SK-N-SH (cell line): ENCODE measurements around the gene PPRC1. TPM values are rescaled to one million over a fixed set of nuclear protein-coding genes. Genes with fewer than 3 reads are reported as not detected.

ENCODE experiments used
- CTCF ChIA-PET: fragments of 300-600, 350-600 bp; formaldehyde crosslinking; extraction: SDS; loops from one replicate; lab custom pipeline; 2021; lab: Yijun Ruan, JAX
- POLR2A ChIA-PET: fragments of 350-600 bp; sonication (Branson Sonifier 250); formaldehyde crosslinking; extraction: SDS; loops from one replicate; lab custom pipeline; 2020; ENCODE audit warnings: antibody characterized with exemption, inconsistent platforms; lab: Yijun Ruan, JAX
- DNase-seq: peaks from one replicate; pipeline ENCODE4 v3.0.0; 2012
- H2AFZ ChIP-seq: fragments of 200-600 bp; sonication (generic); 2 replicates; pipeline ENCODE4 v1.8.1; 2016; ENCODE audit warnings: antibody characterized with exemption, mild to moderate bottlenecking, low read depth
- H3F3A ChIP-seq: fragments of 200-600 bp; sonication (generic); replicated peaks from 2 replicates; pipeline ENCODE3; 2016; ENCODE audit warnings: antibody characterized with exemption, mild to moderate bottlenecking; ENCODE audit not compliant: insufficient read depth
- H3K27ac ChIP-seq, 2 experiments: fragments of 200-500 bp in 1 of 2; fragments of 200-600 bp in 1 of 2; sonication (Bioruptor generic) in 1 of 2; sonication (generic), shearing (Covaris generic) in 1 of 2; 2 replicates each; pipeline versions ENCODE4 v1.5.1 to v1.6.1; 2014 to 2016; ENCODE audit warnings: low read depth in 2 of 2, inconsistent platforms in 1 of 2, low read length in 1 of 2, mild to moderate bottlenecking in 1 of 2, mixed read lengths in 1 of 2
- H3K27me3 ChIP-seq: fragments of 200-600 bp; sonication (generic), shearing (Covaris generic); 2 replicates; pipeline ENCODE4 v1.6.1; 2016; ENCODE audit warnings: mixed run types; ENCODE audit not compliant: insufficient read depth
- H3K36me3 ChIP-seq, 2 experiments: fragments of 200-500 bp in 1 of 2; fragments of 200-600 bp in 1 of 2; sonication (Bioruptor generic) in 1 of 2; sonication (generic) in 1 of 2; replicated peaks in 1 of 2; 2 replicates each; pipeline versions ENCODE3 to v1.5.1; 2014 to 2016; ENCODE audit warnings: low read length in 1 of 2, mild to moderate bottlenecking in 1 of 2; ENCODE audit not compliant: insufficient read depth in 2 of 2, control insufficient read depth in 1 of 2
- H3K4me1 ChIP-seq, 2 experiments: fragments of 200-500 bp in 1 of 2; fragments of 200-600 bp in 1 of 2; sonication (Bioruptor generic) in 1 of 2; sonication (generic), shearing (Covaris generic) in 1 of 2; 2 replicates each; pipeline versions ENCODE4 v1.5.1 to v1.6.1; 2014 to 2016; ENCODE audit warnings: low read depth in 1 of 2, low read length in 1 of 2, mixed run types in 1 of 2; ENCODE audit not compliant: insufficient read depth in 2 of 2, control insufficient read depth in 1 of 2
- H3K4me2 ChIP-seq: fragments of 200-600 bp; sonication (generic), shearing (Covaris generic); 2 replicates; pipeline ENCODE4 v1.6.1; 2017; ENCODE audit warnings: mixed run types
- H3K4me3 ChIP-seq, 2 experiments: fragments of 200-500 bp in 1 of 2; fragments of 200-600 bp in 1 of 2; sonication (Bioruptor generic) in 1 of 2; sonication (generic), shearing (Covaris generic) in 1 of 2; 2 replicates each; pipeline versions ENCODE4 v1.5.1 to v1.8.1; 2014 to 2016; ENCODE audit warnings: low read depth in 2 of 2, inconsistent platforms in 1 of 2, low read length in 1 of 2, mild to moderate bottlenecking in 1 of 2, mixed read lengths in 1 of 2, moderate library complexity in 1 of 2
- H3K79me2 ChIP-seq: fragments of 200-600 bp; sonication (generic); 2 replicates; pipeline ENCODE4 v1.8.1; 2017; ENCODE audit warnings: mild to moderate bottlenecking; ENCODE audit not compliant: insufficient read depth
- H3K9ac ChIP-seq: fragments of 200-600 bp; sonication (generic); 2 replicates; pipeline ENCODE4 v1.6.1; 2017; ENCODE audit warnings: mixed run types
- H3K9me2 ChIP-seq: fragments of 200-600 bp; sonication (generic); 2 replicates; pipeline ENCODE4 v1.6.1; 2017; ENCODE audit warnings: mixed run types
- H3K9me3 ChIP-seq: fragments of 200-600 bp; sonication (generic); 2 replicates; pipeline ENCODE4 v1.6.1; 2017; ENCODE audit warnings: mixed run types, mild to moderate bottlenecking, moderate library complexity
- H4K20me1 ChIP-seq: fragments of 200-600 bp; sonication (generic); 2 replicates; pipeline ENCODE4 v1.6.1; 2017; ENCODE audit warnings: mild to moderate bottlenecking, mixed run types; ENCODE audit not compliant: insufficient read depth
- ELF1 ChIP-seq: IDR thresholded peaks from 2 replicates; pipeline ENCODE4 v1.4.0; 2012
- EZH2phosphoT487 ChIP-seq: fragments of 200-600 bp; sonication (generic); IDR thresholded peaks from 2 replicates; pipeline ENCODE4 v1.6.1; 2017; ENCODE audit warnings: low read depth, mixed run types, mild to moderate bottlenecking, antibody characterized with exemption, moderate library complexity, borderline replicate concordance
- FOXM1 ChIP-seq: IDR thresholded peaks from 2 replicates; pipeline ENCODE4 v1.4.0; 2012; ENCODE audit warnings: low read depth, mild to moderate bottlenecking
- GABPA ChIP-seq: IDR thresholded peaks from 2 replicates; pipeline ENCODE4 v1.4.0; 2012; ENCODE audit warnings: low read depth, mild to moderate bottlenecking
- GATA2 ChIP-seq: sonication (generic); formaldehyde crosslinking; IDR thresholded peaks from 2 replicates; pipeline ENCODE4 v1.5.0; 2020; ENCODE audit warnings: mild to moderate bottlenecking, missing genetic modification reagents
- JUND ChIP-seq: IDR thresholded peaks from 2 replicates; pipeline ENCODE4 v1.4.0; 2012
- MEF2A ChIP-seq: IDR thresholded peaks from 2 replicates; pipeline ENCODE4 v1.4.0; 2012; ENCODE audit warnings: low read depth, borderline replicate concordance
- MXI1 ChIP-seq: IDR thresholded peaks from 2 replicates; pipeline ENCODE4 v1.6.1; 2012; ENCODE audit warnings: mild to moderate bottlenecking, low read depth, low read length, improper control_type of control experiment
- NFIC ChIP-seq: IDR thresholded peaks from 2 replicates; pipeline ENCODE4 v1.4.0; 2012; ENCODE audit warnings: borderline replicate concordance
- POLR2AphosphoS5 ChIP-seq: IDR thresholded peaks from 2 replicates; pipeline ENCODE4 v1.6.1; 2012; ENCODE audit warnings: low read depth, low read length
- RAD21 ChIP-seq: IDR thresholded peaks from 2 replicates; pipeline ENCODE4 v1.6.1; 2012; ENCODE audit warnings: mild to moderate bottlenecking, low read length
- RCOR1 ChIP-seq: fragments of 150-350 bp; IDR thresholded peaks from 2 replicates; pipeline ENCODE4 v1.6.1; 2017; ENCODE audit warnings: antibody characterized with exemption, low read length
- RFX5 ChIP-seq: IDR thresholded peaks from 2 replicates; pipeline ENCODE4 v1.6.1; 2012; ENCODE audit warnings: mild to moderate bottlenecking, improper control_type of control experiment, low read length
- SIN3A ChIP-seq: IDR thresholded peaks from 2 replicates; pipeline ENCODE4 v1.6.1; 2012; ENCODE audit warnings: low read depth, mild to moderate bottlenecking, low read length, moderate library complexity, borderline replicate concordance
- SMC3 ChIP-seq: IDR thresholded peaks from 2 replicates; pipeline ENCODE4 v1.6.1; 2012; ENCODE audit warnings: low read depth, low read length, improper control_type of control experiment
- TAF1 ChIP-seq: IDR thresholded peaks from 2 replicates; pipeline ENCODE4 v1.6.1; 2012; ENCODE audit warnings: low read depth, mild to moderate bottlenecking, low read length, moderate library complexity, borderline replicate concordance
- TCF12 ChIP-seq: IDR thresholded peaks from 2 replicates; pipeline ENCODE4 v1.4.0; 2012
- TEAD4 ChIP-seq: IDR thresholded peaks from 2 replicates; pipeline ENCODE4 v1.4.0; 2012; ENCODE audit warnings: mild to moderate bottlenecking, borderline replicate concordance; ENCODE audit not compliant: insufficient read depth
- YY1 ChIP-seq: IDR thresholded peaks from 2 replicates; pipeline ENCODE4 v1.4.0; 2012; ENCODE audit warnings: low read depth, mild to moderate bottlenecking
- WGBS: methylation state at CpG from one replicate; pipeline ENCODE4 v1.1.6; 2017; ENCODE audit warnings: low lambda C conversion rate; 5-methylcytosine and 5-hydroxymethylcytosine counted together
- polyA plus RNA-seq, 3 experiments: library from polyadenylated mRNA; depleted of rRNA; stranded (reverse); fragments of >200 nt; gene quantifications; 2 replicates each; pipeline ENCODE4 v1.2.3, GENCODE V29; 2012
- TF ChIP-seq, protein P1 (sequence below): IDR thresholded peaks from 2 replicates; pipeline ENCODE4 v1.4.0; 2012; ENCODE audit warnings: low read depth, borderline replicate concordance
- TF ChIP-seq, protein P2 (sequence below): IDR thresholded peaks from 2 replicates; pipeline ENCODE4 v1.4.0; 2012; ENCODE audit warnings: low read depth
- TF ChIP-seq, protein P3 (sequence below): fragments of 200-600 bp; sonication (generic); IDR thresholded peaks from 2 replicates; pipeline ENCODE4 v1.6.1; 2017; ENCODE audit warnings: antibody characterized with exemption, mild to moderate bottlenecking, moderate library complexity
- TF ChIP-seq, protein P4 (sequence below): IDR thresholded peaks from 2 replicates; pipeline ENCODE4 v1.6.1; 2012; ENCODE audit warnings: mild to moderate bottlenecking, low read depth, low read length, moderate library complexity

The PPRC1 gene
- polyA plus RNA-seq, 1 of the 3 experiments (the other 2 are of a cell fraction) = 23.1 TPM

DNA sequence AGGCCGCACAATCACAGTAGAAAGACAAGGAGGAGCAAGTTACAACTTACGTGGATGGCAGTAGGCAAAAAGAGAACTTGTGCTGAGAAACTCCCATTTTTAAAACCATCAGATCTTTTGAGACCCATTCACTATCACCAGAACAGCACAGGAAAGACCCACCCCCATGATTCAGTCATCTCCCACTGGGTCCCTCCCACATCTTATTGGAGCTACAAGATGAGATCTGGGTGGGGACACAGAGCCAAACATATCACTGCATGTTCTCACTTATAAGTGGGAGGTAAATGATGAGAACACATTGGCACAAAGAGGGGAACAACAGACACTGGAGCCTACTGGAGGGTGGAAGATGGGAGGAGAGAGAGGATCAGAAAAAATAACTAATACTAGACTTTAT is 51.8 kb downstream of the PPRC1 start:
- Histone ChIP-seq H3K4me2 (no peak overlapping the region), H3K79me2 (no peaks in the 10 kb centered on the region), H3F3A (no peaks in the 10 kb centered on the region), H2AFZ (no peak overlapping the region), H3K4me1 (no peaks in the 10 kb centered on the region; a peak in 1 of 4 replicates), H3K9me3 (no peaks in the 10 kb centered on the region), H3K27me3 (no peaks in the 10 kb centered on the region), H3K36me3 (no peaks in the 10 kb centered on the region), H3K9ac (no peak overlapping the region), H3K4me3 (no peak overlapping the region), H3K9me2 (no peaks in the 10 kb centered on the region), H4K20me1 (no peaks in the 10 kb centered on the region), H3K27ac (no peak overlapping the region)
- no peak for DNase-seq
- TF ChIP-seq TEAD4 (no peak), FOXM1 (no peak), ELF1 (no peak), EZH2phosphoT487 (no peak), TAF1 (no peak), YY1 (no peak), MXI1 (no peak), RCOR1 (no peak), TCF12 (no peak), GABPA (no peak), GATA2 (CRISPR knock-in tag) (no peak), SIN3A (no peak), RAD21 (no peak), RFX5 (no peak), JUND (no peak)
- TF ChIP-seq, protein P1, sequence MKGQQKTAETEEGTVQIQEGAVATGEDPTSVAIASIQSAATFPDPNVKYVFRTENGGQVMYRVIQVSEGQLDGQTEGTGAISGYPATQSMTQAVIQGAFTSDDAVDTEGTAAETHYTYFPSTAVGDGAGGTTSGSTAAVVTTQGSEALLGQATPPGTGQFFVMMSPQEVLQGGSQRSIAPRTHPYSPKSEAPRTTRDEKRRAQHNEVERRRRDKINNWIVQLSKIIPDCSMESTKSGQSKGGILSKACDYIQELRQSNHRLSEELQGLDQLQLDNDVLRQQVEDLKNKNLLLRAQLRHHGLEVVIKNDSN = no peak
- TF ChIP-seq, protein P2, sequence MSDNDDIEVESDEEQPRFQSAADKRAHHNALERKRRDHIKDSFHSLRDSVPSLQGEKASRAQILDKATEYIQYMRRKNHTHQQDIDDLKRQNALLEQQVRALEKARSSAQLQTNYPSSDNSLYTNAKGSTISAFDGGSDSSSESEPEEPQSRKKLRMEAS = no peak
- TF ChIP-seq, protein P3, sequence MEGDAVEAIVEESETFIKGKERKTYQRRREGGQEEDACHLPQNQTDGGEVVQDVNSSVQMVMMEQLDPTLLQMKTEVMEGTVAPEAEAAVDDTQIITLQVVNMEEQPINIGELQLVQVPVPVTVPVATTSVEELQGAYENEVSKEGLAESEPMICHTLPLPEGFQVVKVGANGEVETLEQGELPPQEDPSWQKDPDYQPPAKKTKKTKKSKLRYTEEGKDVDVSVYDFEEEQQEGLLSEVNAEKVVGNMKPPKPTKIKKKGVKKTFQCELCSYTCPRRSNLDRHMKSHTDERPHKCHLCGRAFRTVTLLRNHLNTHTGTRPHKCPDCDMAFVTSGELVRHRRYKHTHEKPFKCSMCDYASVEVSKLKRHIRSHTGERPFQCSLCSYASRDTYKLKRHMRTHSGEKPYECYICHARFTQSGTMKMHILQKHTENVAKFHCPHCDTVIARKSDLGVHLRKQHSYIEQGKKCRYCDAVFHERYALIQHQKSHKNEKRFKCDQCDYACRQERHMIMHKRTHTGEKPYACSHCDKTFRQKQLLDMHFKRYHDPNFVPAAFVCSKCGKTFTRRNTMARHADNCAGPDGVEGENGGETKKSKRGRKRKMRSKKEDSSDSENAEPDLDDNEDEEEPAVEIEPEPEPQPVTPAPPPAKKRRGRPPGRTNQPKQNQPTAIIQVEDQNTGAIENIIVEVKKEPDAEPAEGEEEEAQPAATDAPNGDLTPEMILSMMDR = no peak
- CTCF ChIA-PET = interaction anchor here (0.6 to 2.1 kb wide), 2 partner anchors 15 to 167 kb away, joined by 3 to 6 read pairs; no protein-coding TSS in a partner anchor
- POLR2A ChIA-PET = no interaction called here
- WGBS = 41% methylated on average over 2 of the region's 2 CpGs

DNA sequence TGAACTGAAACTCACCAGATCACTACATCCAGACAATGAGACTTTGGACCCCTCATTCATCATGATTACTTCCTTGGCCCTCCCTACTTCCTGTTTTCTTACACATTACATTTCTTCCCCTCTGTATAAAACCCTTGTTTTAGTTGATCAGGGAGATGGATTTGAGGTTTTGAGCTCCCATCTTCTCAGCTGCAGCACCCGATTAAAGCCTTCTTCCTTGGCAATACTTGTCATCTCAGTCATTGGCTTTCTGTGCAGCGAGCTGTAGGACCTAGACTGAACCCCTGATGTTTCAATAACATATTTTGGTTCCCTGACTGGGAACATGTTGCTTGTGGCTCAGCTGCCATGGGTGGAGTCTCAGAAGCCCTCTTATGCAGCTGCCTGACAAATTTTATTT is 52.4 kb downstream of the PPRC1 start:
- Histone ChIP-seq H4K20me1 (no peaks in the 10 kb centered on the region), H3F3A (no peaks in the 10 kb centered on the region), H3K4me3 (no peak overlapping the region), H3K27ac (no peak overlapping the region), H3K4me2 (no peak overlapping the region), H3K9ac (no peak overlapping the region), H3K9me2 (no peaks in the 10 kb centered on the region), H3K4me1 (no peaks in the 10 kb centered on the region; a peak in 1 of 4 replicates), H3K79me2 (no peaks in the 10 kb centered on the region), H2AFZ (no peak overlapping the region), H3K27me3 (no peaks in the 10 kb centered on the region), H3K36me3 (no peaks in the 10 kb centered on the region), H3K9me3 (no peaks in the 10 kb centered on the region)
- WGBS = 25% methylated on average over 2 of the region's 2 CpGs
- ChIA-PET CTCF (interaction anchor here (0.6 to 2.1 kb wide), 4 partner anchors 9 to 166 kb away, joined by 3 to 7 read pairs (median 4); no protein-coding TSS in a partner anchor), POLR2A (interaction anchor here (0.6 kb wide), 1 partner anchor 83 kb away, joined by 3 read pairs; no protein-coding TSS in a partner anchor)
- no peak for DNase-seq
- TF ChIP-seq SIN3A (no peak), MEF2A (no peak), TCF12 (no peak), SMC3 (no peak), ELF1 (no peak), TAF1 (no peak), POLR2AphosphoS5 (no peak), GATA2 (CRISPR knock-in tag) (no peak), NFIC (no peak), JUND (no peak)
- TF ChIP-seq, protein P2 = no peak
- TF ChIP-seq, protein P4, sequence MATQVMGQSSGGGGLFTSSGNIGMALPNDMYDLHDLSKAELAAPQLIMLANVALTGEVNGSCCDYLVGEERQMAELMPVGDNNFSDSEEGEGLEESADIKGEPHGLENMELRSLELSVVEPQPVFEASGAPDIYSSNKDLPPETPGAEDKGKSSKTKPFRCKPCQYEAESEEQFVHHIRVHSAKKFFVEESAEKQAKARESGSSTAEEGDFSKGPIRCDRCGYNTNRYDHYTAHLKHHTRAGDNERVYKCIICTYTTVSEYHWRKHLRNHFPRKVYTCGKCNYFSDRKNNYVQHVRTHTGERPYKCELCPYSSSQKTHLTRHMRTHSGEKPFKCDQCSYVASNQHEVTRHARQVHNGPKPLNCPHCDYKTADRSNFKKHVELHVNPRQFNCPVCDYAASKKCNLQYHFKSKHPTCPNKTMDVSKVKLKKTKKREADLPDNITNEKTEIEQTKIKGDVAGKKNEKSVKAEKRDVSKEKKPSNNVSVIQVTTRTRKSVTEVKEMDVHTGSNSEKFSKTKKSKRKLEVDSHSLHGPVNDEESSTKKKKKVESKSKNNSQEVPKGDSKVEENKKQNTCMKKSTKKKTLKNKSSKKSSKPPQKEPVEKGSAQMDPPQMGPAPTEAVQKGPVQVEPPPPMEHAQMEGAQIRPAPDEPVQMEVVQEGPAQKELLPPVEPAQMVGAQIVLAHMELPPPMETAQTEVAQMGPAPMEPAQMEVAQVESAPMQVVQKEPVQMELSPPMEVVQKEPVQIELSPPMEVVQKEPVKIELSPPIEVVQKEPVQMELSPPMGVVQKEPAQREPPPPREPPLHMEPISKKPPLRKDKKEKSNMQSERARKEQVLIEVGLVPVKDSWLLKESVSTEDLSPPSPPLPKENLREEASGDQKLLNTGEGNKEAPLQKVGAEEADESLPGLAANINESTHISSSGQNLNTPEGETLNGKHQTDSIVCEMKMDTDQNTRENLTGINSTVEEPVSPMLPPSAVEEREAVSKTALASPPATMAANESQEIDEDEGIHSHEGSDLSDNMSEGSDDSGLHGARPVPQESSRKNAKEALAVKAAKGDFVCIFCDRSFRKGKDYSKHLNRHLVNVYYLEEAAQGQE = no peak
